Vagina (tissue), 2 donors: ENCODE results near the gene ISCU.

Experiments used
- CTCF ChIP-seq, 3 experiments: fragments of 450-650 bp in 2 of 3; fragments of 200-600 bp in 1 of 3; sonication (generic) in 1 of 3; IDR thresholded peaks; one replicate each; pipeline ENCODE4 v1.5.1; 2017 to 2019; ENCODE audit warnings: antibody characterized with exemption in 3 of 3, mild to moderate bottlenecking in 2 of 3, moderate library complexity in 2 of 3
- POLR2A ChIP-seq, 2 donors: fragments of 450-650 bp; IDR thresholded peaks; one replicate each; pipeline ENCODE4 v1.6.1; 2017; ENCODE audit warnings: antibody characterized with exemption in 2 of 2, mild to moderate bottlenecking in 2 of 2, moderate library complexity in 2 of 2
- POLR2AphosphoS5 ChIP-seq, 2 donors: sonication (generic); formaldehyde crosslinking; IDR thresholded peaks; one replicate each; pipeline ENCODE4 v1.9.0; 2017; ENCODE audit warnings: antibody characterized with exemption in 2 of 2, mild to moderate bottlenecking in 2 of 2, low read depth in 1 of 2; ENCODE audit not compliant: insufficient read depth in 1 of 2

- TF ChIP-seq CTCF (IDR thresholded peaks at IDR 0.05) (no peak), POLR2A (IDR thresholded peaks at IDR 0.05) (no peak), POLR2AphosphoS5 (IDR thresholded peaks at IDR 0.05; ENCODE audit: insufficient read depth in 1 of 2, low read depth in 1 of 2) (peak in 1 of 2 donors; percentile 53)
Observed at GRCh38 chr12:108597559-108598471, 35.4 kb downstream of the ISCU start, which contains the start of gene TMEM119.
